Suppressor macrophage treated with lipopolysaccharide for 1 hour (primary cell): Measurements from ENCODE around the gene TMEM181.
A peak's percentile ranks its signal among the peaks of the same experiment; 100 is the strongest.
"Not testable (repeated sequence)": the region's sequence is repeated elsewhere in the genome, so short reads cannot be mapped to it uniquely, and the experiment has no call there.

Source experiments
- DNase-seq, 3 donors: peaks; one replicate each; pipeline ENCODE4 v3.0.0-alpha.2; 2020 to 2022

Gene TMEM181

DNA sequence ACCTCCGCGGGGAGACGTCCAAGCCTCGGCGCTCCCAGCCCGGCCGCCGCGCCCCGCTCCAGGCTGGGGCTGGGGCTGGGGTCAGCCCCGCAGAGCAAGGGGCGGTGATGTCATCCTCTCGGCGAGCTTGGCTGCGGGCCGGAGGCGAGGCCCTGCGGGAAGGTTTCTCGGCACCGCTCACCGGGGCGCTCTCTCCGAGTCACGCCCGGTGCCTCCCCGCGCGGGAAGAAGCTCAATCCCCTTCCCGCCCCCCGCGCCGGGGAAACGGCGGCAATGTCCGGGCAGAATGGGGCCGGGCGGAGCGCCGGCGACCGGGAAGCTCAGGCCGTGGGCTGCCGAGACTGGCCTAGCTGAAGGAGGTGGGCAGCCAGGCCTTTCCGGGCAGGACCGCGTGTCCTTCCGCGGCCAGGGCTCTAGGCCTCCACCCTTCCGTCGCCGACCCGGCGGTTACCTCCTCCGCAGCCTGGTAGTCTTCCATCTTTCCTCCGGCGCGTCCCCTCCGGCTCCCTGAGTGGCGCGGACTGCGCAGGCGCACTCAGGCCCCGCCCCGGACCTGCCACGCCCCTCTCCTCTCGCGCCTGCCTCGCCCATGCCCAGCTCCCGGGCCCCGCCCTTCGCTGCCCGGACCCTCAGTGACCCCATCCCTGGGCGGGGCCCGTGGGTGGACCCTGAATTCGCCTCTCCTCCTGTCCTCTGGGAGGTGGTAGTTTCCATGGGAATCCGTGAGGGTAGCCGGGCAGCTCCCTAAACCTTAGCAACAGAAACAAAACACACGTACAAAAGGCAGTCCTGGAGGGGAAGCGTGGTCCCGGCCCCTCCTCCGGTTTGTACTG, 84.6 kb downstream of the TMEM181 start, which contains the start of gene DYNLT1:
DYNLT1 (minus strand) TSS at position 513 of the 833 bp plus-strand sequence; CDS start at position 478, 35 bp downstream.
- peak; percentile 96 to 99 (median 97) for DNase-seq

DNA sequence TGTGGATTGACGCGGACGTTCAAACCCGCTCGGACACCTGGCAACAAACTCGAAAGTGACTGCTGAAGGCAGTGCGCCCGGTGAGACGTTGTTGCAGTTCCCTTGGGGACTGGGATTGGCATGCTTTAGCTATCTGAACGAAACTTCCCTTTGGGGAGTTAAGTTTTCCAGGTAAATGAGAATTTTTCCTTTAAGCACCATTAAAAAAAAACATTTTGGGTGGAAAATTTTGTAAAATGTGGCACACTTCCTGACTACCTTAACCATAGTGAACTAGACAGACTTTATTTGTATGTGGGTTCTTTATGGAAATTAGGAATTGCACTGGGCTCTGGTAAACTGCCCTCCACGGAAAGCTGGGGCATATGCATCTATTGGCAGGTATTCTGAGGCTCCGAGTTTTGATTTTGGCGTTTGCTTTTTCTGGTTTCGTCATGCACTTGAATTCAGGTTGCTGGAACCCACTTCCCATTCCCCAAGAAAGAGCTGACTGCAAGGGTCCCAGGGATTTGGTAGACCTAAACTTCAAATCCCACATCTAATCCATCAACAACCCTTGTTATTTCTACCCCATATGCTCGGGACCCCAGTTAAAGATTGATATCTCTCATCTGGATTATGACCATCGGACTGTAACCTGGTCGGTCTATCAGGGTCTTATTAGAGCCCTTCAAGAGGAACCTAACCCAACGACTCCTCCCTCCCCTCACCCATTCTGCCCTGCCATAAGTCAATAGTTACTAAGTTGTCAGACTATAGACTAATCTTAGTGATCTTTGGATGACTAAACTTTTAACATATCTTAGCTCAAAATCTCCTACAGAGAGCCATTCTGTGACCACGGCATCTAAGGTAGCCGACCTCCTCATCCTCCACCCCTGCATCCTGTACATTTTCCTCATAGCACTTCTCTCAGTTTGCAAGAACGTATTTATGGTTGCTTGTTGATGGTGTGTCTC, 85.5 kb downstream of the TMEM181 start:
- DNase-seq, result no peak

DNA sequence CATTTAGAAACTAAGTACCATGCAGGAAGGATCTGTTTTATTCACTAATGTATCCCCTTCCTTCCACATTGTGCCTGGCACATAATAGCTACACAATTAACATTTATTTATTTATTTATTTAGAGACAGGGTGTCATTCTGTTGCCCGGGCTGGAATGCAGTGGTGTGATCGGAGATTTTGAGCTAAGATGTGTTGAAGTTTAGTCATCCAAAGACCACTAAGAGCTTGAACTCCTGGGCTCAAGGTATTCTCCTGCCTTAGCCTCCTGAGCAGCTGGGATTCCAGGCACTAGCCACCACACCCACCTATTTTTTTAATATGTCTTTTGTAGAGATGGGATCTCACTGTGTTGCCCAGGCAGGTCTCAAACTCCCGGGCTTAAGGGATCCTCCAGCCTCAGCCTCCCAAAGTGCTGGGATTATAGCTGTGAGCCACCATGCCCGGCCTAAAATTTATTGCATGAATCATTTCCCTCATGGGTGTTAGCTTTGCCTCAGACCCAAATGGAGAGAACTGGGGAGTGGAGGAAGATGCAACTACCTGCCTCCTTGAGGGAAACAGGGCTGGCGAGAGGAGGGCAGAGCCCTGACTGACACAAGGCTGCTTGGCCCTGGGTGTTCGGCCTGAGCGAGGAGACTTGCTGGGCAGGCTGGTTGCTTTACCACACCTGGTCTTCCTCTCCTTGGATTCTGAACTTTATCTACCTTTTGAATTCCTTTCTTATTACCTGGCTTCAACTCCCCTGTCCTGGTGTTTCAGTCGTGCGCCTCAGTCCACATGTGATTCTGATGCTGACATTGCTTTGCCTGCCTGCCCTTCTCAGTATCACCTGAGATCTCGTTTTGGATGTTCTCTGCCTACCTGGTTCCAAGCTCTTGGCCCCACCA, 86.4 kb downstream of the TMEM181 start:
- no peak for DNase-seq

DNA sequence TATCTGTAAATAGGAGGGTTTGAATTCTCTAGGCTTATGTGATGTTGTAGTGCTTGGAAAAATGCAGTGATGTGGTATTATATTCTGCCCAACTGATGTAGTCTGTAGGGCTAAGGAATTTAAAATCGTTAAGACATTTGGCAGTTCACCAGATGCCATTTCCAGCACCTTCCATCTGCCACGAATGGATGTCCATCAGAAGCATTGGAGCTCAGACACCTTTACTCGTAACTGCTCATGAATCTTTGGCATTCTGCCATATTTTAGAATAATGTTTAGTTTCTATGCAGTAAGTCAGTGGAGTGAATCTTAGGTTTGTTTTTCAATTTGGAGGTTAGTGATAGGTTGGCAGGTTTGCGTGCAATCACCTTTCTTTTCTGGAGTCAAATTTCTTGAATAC, 87.6 kb downstream of the TMEM181 start:
- no peak for DNase-seq

DNA sequence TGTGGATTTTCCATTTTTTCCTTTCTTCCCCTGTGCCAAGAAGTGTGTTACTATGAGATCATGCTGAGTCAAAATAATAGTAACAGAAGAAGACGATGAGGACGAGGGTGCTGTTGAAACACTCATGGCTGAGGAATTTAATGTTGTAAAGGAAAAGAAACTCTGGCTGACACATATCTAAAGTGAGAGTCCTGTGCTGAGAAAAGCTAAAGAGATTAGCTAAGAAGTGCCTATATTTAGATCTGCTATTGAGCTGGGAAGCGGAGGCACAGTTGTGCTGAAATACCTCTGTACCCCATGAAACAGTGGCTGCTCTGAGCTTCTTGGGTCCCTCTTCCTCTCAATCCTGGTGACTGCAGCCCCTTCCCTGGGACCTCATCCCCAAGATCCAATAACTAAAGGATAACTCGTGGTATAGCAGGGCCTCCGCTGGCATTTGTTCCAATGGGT, 88.8 kb downstream of the TMEM181 start:
- peak in 1 of 3 donors; percentile 60 for DNase-seq

DNA sequence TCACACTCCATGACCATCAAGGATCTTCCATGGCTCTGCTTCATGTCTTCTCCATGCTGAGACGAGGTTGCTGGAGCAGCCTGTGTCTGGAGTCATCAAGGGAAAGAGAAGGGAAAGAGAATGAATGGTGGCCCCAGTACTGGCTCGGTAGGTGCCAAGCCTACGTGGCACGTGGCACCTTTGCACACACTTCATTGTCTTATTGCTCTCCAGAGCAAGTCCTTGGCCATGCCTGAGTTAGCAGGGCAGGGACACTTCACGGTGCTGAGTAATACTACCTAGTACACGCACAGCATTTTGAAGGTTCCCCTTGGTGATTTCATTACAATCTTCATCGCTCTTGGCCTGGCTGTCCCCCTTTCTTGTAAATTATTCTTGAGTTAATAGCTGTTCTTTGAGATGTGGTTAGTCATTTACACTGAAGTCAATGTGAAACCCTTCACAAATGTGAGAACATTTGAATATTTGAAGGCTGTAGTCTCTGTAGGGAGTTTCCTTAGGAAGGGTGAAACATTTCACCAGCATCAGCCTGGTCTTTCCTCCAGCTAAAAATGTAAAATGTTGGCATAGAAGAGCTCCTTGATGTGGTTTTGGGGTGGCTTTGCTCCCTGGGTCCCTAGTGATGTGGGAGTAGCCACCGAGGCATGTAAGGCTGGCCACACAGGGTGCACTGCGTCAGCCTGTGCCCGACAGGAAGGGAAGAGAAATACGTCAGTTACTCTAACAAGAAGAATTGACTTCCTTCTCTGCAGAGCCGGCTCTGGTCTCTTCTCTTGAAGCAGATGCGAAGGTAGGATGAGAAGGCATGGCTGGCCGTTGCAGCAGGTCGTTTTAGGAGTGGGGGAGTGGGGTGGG, 89.6 kb downstream of the TMEM181 start, which contains the start of gene SYTL3:
SYTL3 (plus strand) TSS at position 766 of the 855 bp plus-strand sequence. CDS start 13,215 bp downstream, outside the sequence.
- DNase-seq, result peak; percentile 78 to 93 (median 84)

DNA sequence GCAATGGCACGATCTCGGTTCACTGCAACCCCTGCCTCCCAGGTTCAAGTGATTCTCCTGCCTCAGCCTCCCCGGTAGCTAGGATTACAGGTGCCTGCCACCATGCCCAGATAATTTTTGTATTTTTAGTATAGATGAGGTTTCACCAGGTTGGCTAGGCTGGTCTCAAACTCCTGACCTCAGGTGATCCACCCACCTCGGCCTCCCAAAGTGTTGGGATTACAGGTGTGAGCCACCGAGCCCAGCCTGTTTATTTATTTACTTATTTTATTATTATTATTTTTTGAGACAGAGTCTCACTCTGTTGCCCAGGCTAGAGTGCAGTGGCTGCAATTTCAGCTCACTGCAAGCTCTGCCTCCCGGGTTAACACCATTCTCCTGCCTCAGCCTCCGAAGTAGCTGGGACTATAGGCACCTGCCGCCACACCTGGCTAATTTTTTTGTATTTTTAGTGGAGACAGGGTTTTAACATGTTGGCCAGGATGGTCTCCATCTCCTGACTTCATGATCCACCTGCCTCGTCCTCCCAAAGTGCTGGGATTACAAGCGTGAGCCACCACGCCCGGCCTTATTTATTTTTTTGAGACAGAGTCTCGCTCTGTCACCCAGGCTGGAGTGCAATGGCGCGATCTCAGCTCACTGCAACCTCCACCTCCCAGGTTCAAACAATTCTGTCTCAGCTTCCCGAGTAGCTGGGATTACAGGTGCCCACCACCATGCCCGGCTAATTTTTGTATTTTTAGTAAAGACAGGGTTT, 92.3 kb downstream of the TMEM181 start:
- DNase-seq, result not testable (repeated sequence)

DNA sequence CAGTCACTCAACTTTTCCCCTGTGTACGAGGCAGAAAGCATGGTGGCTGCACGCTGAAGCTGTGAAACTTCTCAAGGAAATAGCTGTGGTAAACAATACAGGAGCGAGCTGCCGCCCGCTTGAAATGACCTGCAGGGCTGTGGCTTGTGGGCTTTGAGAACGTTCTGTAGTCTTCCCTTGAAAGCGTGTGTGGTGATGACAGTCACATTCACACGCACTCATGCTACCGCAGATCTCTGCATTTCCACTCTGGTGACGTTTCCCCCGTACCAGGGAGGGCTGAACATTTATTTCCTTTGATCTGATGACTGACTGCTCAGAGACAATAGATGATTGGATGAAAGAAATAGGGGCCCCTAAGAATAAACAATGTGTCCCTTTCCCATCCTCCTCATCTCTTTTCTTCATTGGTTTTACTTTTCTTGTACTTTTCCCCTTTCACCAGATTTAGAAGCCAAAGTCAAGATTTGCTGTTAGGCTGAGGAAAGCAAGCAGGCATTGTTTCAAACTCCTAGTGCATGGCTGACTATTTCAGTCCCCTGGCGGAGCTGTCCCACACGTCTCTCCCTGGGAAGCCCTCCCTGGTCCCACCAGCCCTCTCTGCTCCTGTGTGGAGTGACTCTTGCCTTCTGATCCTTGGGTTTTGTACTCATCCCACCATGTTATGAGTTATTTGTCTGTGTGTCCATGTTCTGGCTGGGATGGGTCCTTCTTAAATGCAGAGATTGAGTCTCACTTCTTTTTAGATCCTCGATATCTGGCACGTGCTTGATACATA, 93.9 kb downstream of the TMEM181 start:
- peak; percentile 50 to 73 (median 57) for DNase-seq

DNA sequence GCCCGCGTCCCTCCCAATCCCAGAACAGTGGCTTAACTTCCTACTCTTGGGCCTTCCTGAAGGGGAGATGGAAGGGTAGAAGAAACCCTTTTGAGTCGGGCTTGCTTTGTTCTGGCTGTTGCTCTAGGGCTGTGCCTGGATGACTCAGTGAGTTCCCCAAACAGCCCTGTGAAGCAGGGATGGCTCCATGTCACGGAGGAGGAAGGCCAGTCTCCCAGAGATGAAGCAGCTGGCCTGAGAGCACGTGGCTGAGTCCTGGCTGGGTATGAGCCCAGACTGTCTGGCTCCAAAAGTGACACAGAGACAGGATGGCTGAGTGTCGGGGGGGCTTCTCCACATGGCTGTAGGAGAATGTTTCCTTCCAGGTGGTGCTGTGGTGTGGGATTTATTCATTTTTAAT, 94.6 kb downstream of the TMEM181 start:
- peak; percentile 89 to 93 (median 90) for DNase-seq

DNA sequence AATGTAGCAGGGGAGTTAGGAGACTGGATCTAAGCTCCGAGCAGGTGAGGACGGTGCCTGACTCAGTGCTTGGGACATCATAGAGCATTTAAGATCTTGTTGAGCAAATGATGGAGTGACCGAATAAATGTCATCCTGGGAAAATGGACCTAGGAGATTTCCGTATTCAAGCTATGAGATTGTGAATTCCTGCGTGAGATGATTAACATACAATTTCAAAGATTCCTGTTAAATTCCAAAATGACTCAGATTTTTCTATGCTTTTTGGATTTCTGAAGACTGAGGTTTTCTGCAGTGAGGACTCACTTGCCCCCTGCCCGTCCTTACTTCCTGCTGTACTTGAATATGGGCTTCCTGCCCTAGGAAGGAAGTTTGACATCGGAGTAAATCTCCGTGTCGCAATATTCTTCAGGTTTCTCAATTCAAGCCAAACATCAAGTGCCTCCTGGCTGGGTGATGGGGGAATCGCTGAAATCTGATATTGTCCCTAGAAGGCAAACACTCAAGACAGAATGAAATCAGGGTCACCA, 95.1 kb downstream of the TMEM181 start:
- DNase-seq, result peak; percentile 45 to 73 (median 70)

DNA sequence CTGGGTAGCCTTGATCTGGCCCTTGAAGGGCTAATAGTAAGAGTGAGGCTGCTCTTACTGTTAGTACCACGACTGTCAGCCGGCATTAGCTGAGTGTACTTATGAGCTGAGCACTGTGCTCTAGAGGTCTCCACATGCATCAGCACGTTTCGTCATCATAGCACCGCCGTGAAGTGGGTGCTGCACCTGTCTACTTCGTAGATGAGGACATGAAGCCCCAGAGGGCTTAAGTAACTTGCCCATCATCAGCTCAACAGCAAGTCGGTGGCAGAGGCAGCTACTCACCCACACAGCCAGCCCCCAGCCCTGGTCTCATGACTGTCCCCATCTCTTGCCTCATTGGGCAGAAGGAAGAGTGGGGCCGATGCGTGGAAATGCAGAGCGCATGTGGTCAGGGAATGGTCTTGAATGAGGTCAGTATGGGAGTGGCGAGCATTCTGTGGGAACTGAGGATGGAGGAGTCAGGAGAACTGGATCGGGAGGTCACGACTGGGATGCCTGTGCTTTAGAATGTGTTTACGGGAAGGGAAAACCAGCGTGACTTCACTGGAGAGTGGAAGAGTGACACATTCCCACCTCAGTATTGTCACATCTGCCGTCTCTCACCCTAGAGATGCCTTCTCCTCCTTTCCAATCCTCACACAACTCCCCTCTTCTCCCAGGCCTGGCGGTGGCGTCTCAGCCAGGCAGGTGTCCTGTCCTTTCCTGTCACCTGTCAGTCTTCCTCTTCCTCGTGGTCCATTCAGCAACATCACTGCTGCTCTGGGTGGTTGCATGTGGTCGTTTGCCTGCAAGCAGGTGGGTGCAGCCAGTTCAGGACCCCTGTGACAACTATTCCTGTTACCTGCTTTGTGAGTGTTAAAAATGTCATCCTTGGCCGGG, 95.9 kb downstream of the TMEM181 start:
- DNase-seq, result no peak

DNA sequence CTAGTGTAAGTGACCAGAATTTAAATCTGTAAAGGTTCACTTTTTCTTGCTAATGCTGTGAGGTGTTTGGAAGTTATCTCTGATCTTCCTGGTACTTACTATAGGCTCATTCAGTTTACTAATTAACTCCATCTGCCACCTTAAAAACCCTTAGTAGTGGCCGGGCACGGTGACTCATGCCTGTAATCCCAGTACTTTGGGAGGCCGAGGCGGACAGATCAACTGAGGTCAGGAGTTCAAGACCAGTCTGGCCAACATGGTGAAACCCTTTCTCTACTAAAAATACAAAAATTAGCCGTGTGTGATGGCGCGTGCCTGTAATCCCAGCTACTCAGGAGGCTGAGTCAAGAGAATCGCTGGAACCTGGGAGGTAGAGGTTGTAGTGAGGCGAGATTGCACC, 97.1 kb downstream of the TMEM181 start:
- DNase-seq, result not testable (repeated sequence)

DNA sequence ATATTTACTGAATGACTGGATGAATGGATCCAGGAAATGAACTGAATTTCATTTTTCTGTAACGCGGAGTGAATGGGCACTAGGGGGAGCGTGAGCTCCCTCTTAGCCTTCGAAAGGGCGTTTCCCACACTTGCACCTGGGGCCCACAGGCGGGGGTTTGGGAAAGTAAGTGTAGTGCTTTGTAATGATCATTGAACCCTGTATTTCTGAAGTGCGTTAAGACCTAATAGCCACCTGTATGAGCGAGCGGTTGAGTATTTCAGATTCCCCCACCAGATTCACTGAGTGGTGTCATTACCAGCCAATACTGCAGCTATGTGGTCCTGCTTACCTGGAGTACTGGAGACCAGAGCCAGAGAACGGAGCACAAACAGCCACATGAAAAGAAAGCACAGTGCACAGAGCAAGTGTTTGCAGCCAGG, 100.5 kb downstream of the TMEM181 start:
- peak; percentile 48 to 55 (median 53) for DNase-seq

DNA sequence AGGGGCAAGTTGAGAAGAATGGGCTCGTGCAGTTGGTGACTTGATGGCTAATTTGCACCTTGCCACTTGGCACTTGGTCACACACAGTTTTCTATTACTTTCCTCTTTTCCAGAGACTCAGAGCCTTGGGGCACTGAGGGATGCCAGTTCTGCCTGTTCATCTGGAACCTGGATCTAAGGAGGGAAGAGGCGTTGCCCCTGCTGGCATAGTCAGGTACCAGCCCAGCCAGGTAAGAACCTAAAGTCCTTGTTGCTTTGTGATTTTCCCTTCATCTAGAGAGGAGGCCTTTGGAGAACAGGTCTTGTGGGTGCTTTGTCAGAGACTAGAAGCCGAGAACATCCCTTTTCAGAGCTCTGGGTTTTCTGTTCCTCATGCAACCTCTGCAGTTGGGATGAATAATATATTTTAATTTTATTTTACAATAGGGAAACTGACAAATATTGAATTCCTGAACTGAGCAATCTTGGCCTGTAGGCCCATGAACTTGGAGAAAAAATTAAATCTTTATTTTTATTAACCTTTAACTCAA, 101.3 kb downstream of the TMEM181 start:
- peak in 2 of 3 donors; percentile 38 to 44 for DNase-seq

DNA sequence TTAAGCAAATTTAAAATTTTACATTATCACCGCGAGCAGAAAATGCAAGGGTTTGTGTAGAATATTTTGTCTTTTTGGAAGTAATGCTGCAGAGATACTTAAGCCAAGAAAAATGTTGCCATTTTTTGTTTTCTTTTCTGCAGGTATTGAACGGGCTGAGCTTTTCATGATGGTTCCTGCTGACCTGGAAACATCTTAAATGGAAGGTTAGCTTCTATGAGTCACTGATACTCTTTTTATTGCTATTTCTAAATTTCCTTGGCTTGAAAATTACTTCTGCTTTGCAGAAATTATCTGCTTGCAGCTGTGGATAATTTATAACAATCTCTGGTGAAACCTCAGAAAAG, 102.7 kb downstream of the TMEM181 start:
- no peak for DNase-seq

DNA sequence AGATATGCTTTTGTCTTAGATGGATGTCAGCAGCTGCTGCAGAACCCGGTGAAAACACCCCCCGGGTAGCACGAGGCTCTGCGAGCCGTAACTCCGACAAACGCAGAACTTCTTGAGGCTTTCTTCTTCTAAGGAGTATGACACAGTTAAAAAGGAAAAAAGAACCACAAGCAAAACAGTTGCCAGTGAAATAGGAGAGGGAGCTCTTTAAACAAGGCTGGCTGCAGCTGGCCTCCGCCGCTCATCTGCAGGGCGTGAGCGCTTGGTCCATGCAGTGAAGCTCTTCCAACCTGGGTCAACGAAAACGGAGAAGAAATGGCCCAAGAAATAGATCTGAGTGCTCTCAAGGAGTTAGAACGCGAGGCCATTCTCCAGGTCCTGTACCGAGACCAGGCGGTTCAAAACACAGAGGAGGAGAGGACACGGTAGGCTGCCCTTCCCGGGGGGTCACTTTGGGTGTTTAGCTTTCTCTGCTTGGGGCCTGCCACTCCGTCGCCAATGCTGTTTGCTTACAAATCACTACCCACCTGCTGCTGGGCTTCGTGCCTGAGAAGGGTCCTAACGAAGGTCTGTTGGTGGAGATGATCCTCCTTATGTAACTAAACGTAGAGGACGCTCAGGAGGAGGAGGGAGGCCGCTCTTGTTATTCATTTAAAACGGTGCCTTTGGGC, 103.2 kb downstream of the TMEM181 start:
- no peak for DNase-seq

DNA sequence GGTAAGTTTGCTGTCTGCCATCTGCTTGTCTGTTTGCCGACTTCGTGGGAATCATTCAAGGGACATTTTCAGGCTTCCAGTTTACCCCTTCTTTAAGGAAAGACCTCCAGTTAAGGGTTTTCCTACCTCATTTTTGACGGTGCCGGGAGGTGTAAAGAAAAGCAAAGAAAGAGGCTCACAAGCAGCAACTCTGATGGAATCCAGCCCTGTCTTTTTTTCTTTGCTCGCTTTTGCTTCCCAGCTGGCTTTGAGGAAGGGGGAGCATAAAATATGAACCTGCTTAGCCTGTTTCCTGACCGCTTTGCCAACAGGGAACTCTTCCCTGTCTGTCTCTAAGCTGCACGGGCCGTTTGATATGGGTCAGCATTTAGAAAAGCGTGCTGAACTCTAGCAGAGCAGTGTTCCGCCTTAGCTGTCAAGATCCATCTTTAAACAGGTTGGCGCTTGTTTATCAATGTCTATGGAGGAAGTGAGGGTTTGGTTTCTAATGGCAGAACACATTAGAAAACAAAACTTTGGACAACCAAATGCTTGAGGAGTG, 103.8 kb downstream of the TMEM181 start:
- DNase-seq, result no peak
